T-helper 2 cell treated with Interferon-gamma antibody and Interleukin-4, amounts not matched to agents 5 μg/mL and 100 μg/mL, for 36 hours (primary cell): Measurements from ENCODE around the gene RFT1.

Experiments used
- DNase-seq: peaks from one replicate; pipeline ENCODE4 v3.0.0; 2021; ENCODE audit warnings: low spot score
- H3K27ac Mint-ChIP-seq: one replicate; pipeline ENCODE4 v1.8.0; 2021; ENCODE audit warnings: mild to moderate bottlenecking, mixed read lengths
- H3K27me3 Mint-ChIP-seq: one replicate; pipeline ENCODE4 v1.8.0; 2021; ENCODE audit warnings: low read depth, mixed read lengths
- H3K36me3 Mint-ChIP-seq: one replicate; pipeline ENCODE4 v1.8.0; 2021; ENCODE audit warnings: low read depth, mixed read lengths
- H3K4me1 Mint-ChIP-seq: one replicate; pipeline ENCODE4 v1.8.0; 2021; ENCODE audit warnings: low read depth, mixed read lengths
- H3K4me3 Mint-ChIP-seq: one replicate; pipeline ENCODE4 v1.8.0; 2022; ENCODE audit warnings: mild to moderate bottlenecking, moderate library complexity, mixed read lengths
- H3K9me3 Mint-ChIP-seq: one replicate; pipeline ENCODE4 v1.8.0; 2021; ENCODE audit warnings: mixed read lengths

The RFT1 gene

GRCh38 chr3:53130179-53131061, at the start of gene RFT1:
Gene RFT1 (minus strand): TSS chr3:53130435. CDS start chr3:53130400, 35 bp downstream.
- Mint-ChIP-seq H3K4me3 (peak within 1 kb of the TSS; percentile 96), H3K4me1 (peaks cover 20% of the 10 kb centered on the region), H3K27me3 (no peaks in the 10 kb centered on the region), H3K36me3 (peaks cover 6% of the 10 kb centered on the region), H3K9me3 (no peaks in the 10 kb centered on the region), H3K27ac (peak within 1 kb of the TSS; percentile 96)
- peak; percentile 97 for DNase-seq

GRCh38 chr3:53179580-53179979, 49.3 kb upstream of the RFT1 start:
- no peaks in the 10 kb centered on the region for H3K4me1 Mint-ChIP-seq
- H3K9me3 Mint-ChIP-seq: no peaks in the 10 kb centered on the region
- no peak overlapping the region for H3K27ac Mint-ChIP-seq
- no peaks in the 10 kb centered on the region for H3K36me3 Mint-ChIP-seq
- no peak for DNase-seq
- no peak overlapping the region for H3K4me3 Mint-ChIP-seq
- no peaks in the 10 kb centered on the region for H3K27me3 Mint-ChIP-seq

GRCh38 chr3:53178246-53178645, 48.0 kb upstream of the RFT1 start:
- no peaks in the 10 kb centered on the region for H3K27me3 Mint-ChIP-seq
- H3K27ac Mint-ChIP-seq: no peak overlapping the region
- no peaks in the 10 kb centered on the region for H3K9me3 Mint-ChIP-seq
- H3K36me3 Mint-ChIP-seq: peaks cover 1% of the 10 kb centered on the region
- H3K4me1 Mint-ChIP-seq: no peaks in the 10 kb centered on the region
- H3K4me3 Mint-ChIP-seq: no peak overlapping the region
- no peak for DNase-seq

- no peaks in the 10 kb centered on the region for H3K4me1 Mint-ChIP-seq
- H3K36me3 Mint-ChIP-seq: peaks cover 2% of the 10 kb centered on the region
- H3K9me3 Mint-ChIP-seq: no peaks in the 10 kb centered on the region
- no peak overlapping the region for H3K4me3 Mint-ChIP-seq
- DNase-seq: no peak
- no peaks in the 10 kb centered on the region for H3K27me3 Mint-ChIP-seq
- no peak overlapping the region for H3K27ac Mint-ChIP-seq
Observed at GRCh38 chr3:53175613-53176540, 45.6 kb upstream of the RFT1 start.

GRCh38 chr3:53174346-53175250, 44.4 kb upstream of the RFT1 start:
- peaks cover 2% of the 10 kb centered on the region for H3K36me3 Mint-ChIP-seq
- no peak overlapping the region for H3K27ac Mint-ChIP-seq
- no peak for DNase-seq
- H3K9me3 Mint-ChIP-seq: no peaks in the 10 kb centered on the region
- H3K27me3 Mint-ChIP-seq: no peaks in the 10 kb centered on the region
- no peak overlapping the region for H3K4me3 Mint-ChIP-seq
- peaks cover 13% of the 10 kb centered on the region for H3K4me1 Mint-ChIP-seq

- Mint-ChIP-seq H3K27me3 (no peaks in the 10 kb centered on the region), H3K4me1 (peaks cover 23% of the 10 kb centered on the region), H3K27ac (no peak overlapping the region)
Observed at GRCh38 chr3:53173107-53173506, 42.9 kb upstream of the RFT1 start.

GRCh38 chr3:53171827-53172505, 41.7 kb upstream of the RFT1 start:
- H3K4me1 Mint-ChIP-seq: peaks cover 23% of the 10 kb centered on the region
- H3K9me3 Mint-ChIP-seq: no peaks in the 10 kb centered on the region
- H3K36me3 Mint-ChIP-seq: peaks cover 2% of the 10 kb centered on the region
- no peak for DNase-seq
- H3K27ac Mint-ChIP-seq: no peak overlapping the region
- no peaks in the 10 kb centered on the region for H3K27me3 Mint-ChIP-seq
- H3K4me3 Mint-ChIP-seq: no peak overlapping the region

More at GRCh38 chr3:53173107-53173506, 42.9 kb upstream of the RFT1 start:
- DNase-seq: no peak
- Mint-ChIP-seq H3K36me3 (peaks cover 2% of the 10 kb centered on the region), H3K4me3 (no peak overlapping the region), H3K9me3 (no peaks in the 10 kb centered on the region)

GRCh38 chr3:53171064-53171418, 40.8 kb upstream of the RFT1 start:
- H3K4me1 Mint-ChIP-seq: peaks cover 27% of the 10 kb centered on the region
- no peak overlapping the region for H3K4me3 Mint-ChIP-seq
- peaks cover 2% of the 10 kb centered on the region for H3K36me3 Mint-ChIP-seq
- H3K9me3 Mint-ChIP-seq: no peaks in the 10 kb centered on the region
- H3K27me3 Mint-ChIP-seq: no peaks in the 10 kb centered on the region
- DNase-seq: no peak
- no peak overlapping the region for H3K27ac Mint-ChIP-seq

- no peaks in the 10 kb centered on the region for H3K9me3 Mint-ChIP-seq
- peak; percentile 17 for DNase-seq
- H3K27ac Mint-ChIP-seq: peak overlapping the region; percentile 44
- peaks cover 2% of the 10 kb centered on the region for H3K36me3 Mint-ChIP-seq
- H3K27me3 Mint-ChIP-seq: no peaks in the 10 kb centered on the region
- no peak overlapping the region for H3K4me3 Mint-ChIP-seq
- H3K4me1 Mint-ChIP-seq: peaks cover 27% of the 10 kb centered on the region
Observed at GRCh38 chr3:53170325-53171063, 40.3 kb upstream of the RFT1 start.

GRCh38 chr3:53169832-53170324, 39.6 kb upstream of the RFT1 start:
- H3K27me3 Mint-ChIP-seq: no peaks in the 10 kb centered on the region
- H3K9me3 Mint-ChIP-seq: no peaks in the 10 kb centered on the region
- H3K4me3 Mint-ChIP-seq: no peak overlapping the region
- H3K27ac Mint-ChIP-seq: no peak overlapping the region
- no peak for DNase-seq
- peaks cover 27% of the 10 kb centered on the region for H3K4me1 Mint-ChIP-seq
- H3K36me3 Mint-ChIP-seq: peaks cover 2% of the 10 kb centered on the region

- Mint-ChIP-seq H3K27ac (no peak overlapping the region), H3K9me3 (no peaks in the 10 kb centered on the region), H3K4me1 (peaks cover 27% of the 10 kb centered on the region), H3K4me3 (no peak overlapping the region), H3K27me3 (no peaks in the 10 kb centered on the region), H3K36me3 (peaks cover 2% of the 10 kb centered on the region)
- no peak for DNase-seq
Observed at GRCh38 chr3:53169045-53169831, 39.0 kb upstream of the RFT1 start.
